MCF 10A (cell line): Measurements from ENCODE around the gene JUND. TPM values are rescaled to one million over a fixed set of nuclear protein-coding genes. Genes with fewer than 3 reads are reported as not detected.
A peak's percentile ranks its signal among the peaks of the same experiment; 100 is the strongest.

ENCODE experiments used
- Bru-seq: library from RNA; stranded (reverse); fragments of 400-500 nt; gene quantifications from one replicate; lab custom pipeline; 2021; lab: Mats Ljungman, UMichigan
- BruChase-seq, 2 experiments: library from RNA; stranded (reverse); fragments of 400-500 nt; gene quantifications; one replicate each; lab custom pipeline; 2021; lab: Mats Ljungman, UMichigan
- BruUV-seq: library from RNA; stranded (reverse); fragments of 400-500 nt; replicated peaks from 2 replicates; lab custom pipeline; 2021; lab: Mats Ljungman, UMichigan
- CTCF ChIA-PET: fragments of 300-600 bp; sonication (Branson Sonifier 250); formaldehyde crosslinking; extraction: SDS; loops from one replicate; lab custom pipeline; 2021; ENCODE audit warnings: antibody characterized with exemption, inconsistent platforms; lab: Yijun Ruan, JAX
- POLR2A ChIA-PET: fragments of 300-600, 350-650 bp; sonication (Branson Sonifier 250); formaldehyde crosslinking; extraction: SDS; loops from one replicate; lab custom pipeline; 2020; ENCODE audit warnings: antibody characterized with exemption, inconsistent platforms; lab: Yijun Ruan, JAX
- DNase-seq: peaks from one replicate; pipeline ENCODE4 v3.0.0-alpha.2; 2018; ENCODE audit not compliant: unreplicated experiment
- H3K27ac Mint-ChIP-seq: one replicate; pipeline ENCODE4 v1.8.0; 2022; ENCODE audit warnings: mild to moderate bottlenecking, low read depth, mixed read lengths; ENCODE audit not compliant: unreplicated experiment
- H3K27me3 Mint-ChIP-seq: one replicate; pipeline ENCODE4 v1.8.0; 2022; ENCODE audit warnings: mixed read lengths; ENCODE audit not compliant: insufficient read depth, unreplicated experiment
- H3K36me3 Mint-ChIP-seq: one replicate; pipeline ENCODE4 v1.8.0; 2022; ENCODE audit warnings: mild to moderate bottlenecking, moderate library complexity, mixed read lengths; ENCODE audit not compliant: insufficient read depth, unreplicated experiment
- H3K4me1 Mint-ChIP-seq: one replicate; pipeline ENCODE4 v1.8.0; 2022; ENCODE audit warnings: mixed read lengths; ENCODE audit not compliant: insufficient read depth, unreplicated experiment
- H3K4me3 Mint-ChIP-seq: one replicate; pipeline ENCODE4 v1.8.0; 2022; ENCODE audit warnings: mild to moderate bottlenecking, moderate library complexity, mixed read lengths; ENCODE audit not compliant: unreplicated experiment
- H3K9me3 Mint-ChIP-seq: one replicate; pipeline ENCODE4 v1.8.0; 2022; ENCODE audit warnings: mixed read lengths; ENCODE audit not compliant: unreplicated experiment
- intact Hi-C: fragments of 100-400 bp; cut with micrococcal nuclease; formaldehyde crosslinking; loops from 2 replicates; pipeline ENCODE4 v1.14.1; 2022
- long read RNA-seq: library from polyadenylated mRNA; stranded (forward); transcript quantifications from one replicate; pipeline ENCODE4 v2.0.0, GENCODE V29; 2022
- total RNA-seq: library from RNA; stranded (reverse); gene quantifications from 2 replicates; pipeline ENCODE4 v1.2.3, GENCODE V29; 2022
- TF ChIP-seq, protein P1 (sequence below): fragments of 200-600 bp; IDR thresholded peaks from one replicate; pipeline ENCODE4 v1.8.0; 2022; ENCODE audit warnings: antibody characterized with exemption, mild to moderate bottlenecking; ENCODE audit not compliant: unreplicated experiment

Gene JUND
- 120 and 123 TPM in 2 replicates for total RNA-seq
- Bru-seq, nascent RNA = percentile 96 among the genes with signal in this experiment
- percentile 98 among the genes with signal in this experiment for BruChase-seq, experiment 1, labeled RNA remaining after a 6-hour chase
- percentile 98 among the genes with signal in this experiment for BruChase-seq, experiment 2, labeled RNA remaining after a 2-hour chase
- long read RNA-seq, transcript JUND-201 (1 exons, 1,863 nt) = major isoform, 441 of 441 reads
- long read RNA-seq, partial matches to known transcripts = 0 of 441 reads
- long read RNA-seq, other reads (novel, unspliced or antisense) = 0 of 441 reads

DNA sequence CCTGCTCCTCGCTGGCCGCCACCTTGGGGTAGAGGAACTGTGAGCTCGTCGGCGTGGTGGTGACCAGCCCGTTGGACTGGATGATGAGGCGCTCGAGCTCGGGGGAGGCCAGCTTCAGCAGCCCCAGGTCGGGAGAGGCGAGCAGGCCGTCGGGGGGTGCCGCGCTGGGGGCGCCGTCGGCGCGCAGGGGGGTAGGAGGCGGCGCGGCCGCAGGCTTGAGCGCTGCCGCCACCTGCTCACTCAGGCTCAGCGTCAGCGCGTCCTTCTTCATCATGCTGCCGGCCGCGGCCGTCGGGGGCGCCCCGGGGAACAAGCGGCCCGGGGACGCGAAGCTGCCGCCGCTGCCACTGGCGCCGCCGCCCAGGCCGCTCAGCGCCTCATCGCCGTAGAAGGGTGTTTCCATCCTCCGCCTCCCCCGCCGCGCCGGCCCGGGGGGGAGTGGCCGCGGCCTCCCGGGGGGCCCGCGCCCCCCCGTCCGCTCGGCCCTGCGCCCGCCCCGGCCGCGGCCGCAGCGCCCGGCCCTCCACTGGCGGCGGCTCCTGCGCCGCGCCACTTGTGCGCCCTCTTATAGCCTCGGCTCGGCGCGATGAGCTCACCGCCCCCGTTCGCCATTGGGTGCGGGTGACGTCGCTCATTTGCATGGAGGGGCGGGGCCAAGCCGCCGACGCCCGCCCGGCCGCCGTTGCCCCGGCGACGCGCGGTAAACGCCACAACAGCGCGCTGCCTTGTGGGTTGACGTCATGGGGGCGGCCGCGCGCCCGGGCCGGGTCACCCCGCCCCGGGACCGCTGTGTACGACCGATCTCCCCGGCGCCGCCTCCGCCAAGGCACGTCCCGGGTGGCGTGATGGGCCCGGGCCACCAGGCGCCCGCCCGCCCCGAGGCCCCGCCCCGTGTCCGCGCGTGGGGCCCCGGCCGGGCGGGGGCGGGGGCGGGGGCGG is at the start of gene JUND:
Gene JUND, minus strand, starts transcription at position 541 of the 939 bp plus-strand sequence. Its CDS starts 138 bp downstream, at position 403.
- no peaks in the 10 kb centered on the region for H3K27me3 Mint-ChIP-seq
- no TSS peak for BruUV-seq
- peak within 1 kb of the TSS; percentile 98 for H3K27ac Mint-ChIP-seq
- TF ChIP-seq, protein P1, sequence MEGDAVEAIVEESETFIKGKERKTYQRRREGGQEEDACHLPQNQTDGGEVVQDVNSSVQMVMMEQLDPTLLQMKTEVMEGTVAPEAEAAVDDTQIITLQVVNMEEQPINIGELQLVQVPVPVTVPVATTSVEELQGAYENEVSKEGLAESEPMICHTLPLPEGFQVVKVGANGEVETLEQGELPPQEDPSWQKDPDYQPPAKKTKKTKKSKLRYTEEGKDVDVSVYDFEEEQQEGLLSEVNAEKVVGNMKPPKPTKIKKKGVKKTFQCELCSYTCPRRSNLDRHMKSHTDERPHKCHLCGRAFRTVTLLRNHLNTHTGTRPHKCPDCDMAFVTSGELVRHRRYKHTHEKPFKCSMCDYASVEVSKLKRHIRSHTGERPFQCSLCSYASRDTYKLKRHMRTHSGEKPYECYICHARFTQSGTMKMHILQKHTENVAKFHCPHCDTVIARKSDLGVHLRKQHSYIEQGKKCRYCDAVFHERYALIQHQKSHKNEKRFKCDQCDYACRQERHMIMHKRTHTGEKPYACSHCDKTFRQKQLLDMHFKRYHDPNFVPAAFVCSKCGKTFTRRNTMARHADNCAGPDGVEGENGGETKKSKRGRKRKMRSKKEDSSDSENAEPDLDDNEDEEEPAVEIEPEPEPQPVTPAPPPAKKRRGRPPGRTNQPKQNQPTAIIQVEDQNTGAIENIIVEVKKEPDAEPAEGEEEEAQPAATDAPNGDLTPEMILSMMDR = no peak
- ChIA-PET POLR2A (interaction anchor here (0.6 to 9.0 kb wide), 41 partner anchors 11 to 638 kb away, joined by 3 to 178 read pairs (median 4); partner anchors contain the start of genes COPE, DDX49, GDF15 and KXD1), CTCF (interaction anchor here (0.7 to 8.0 kb wide), 6 partner anchors 40 to 848 kb away, joined by 3 to 257 read pairs (median 4); partner anchors contain the start of gene LSM4)
- H3K4me1 Mint-ChIP-seq = peaks cover 13% of the 10 kb centered on the region
- peaks cover 61% of the 10 kb centered on the region for H3K36me3 Mint-ChIP-seq
- H3K4me3 Mint-ChIP-seq = peak within 1 kb of the TSS; percentile 87
- intact Hi-C loops = loop anchor here (1.0 kb wide), 1 partner anchor 20 kb away; no protein-coding TSS in a partner anchor
- DNase-seq = peak; percentile 97
- no peaks in the 10 kb centered on the region for H3K9me3 Mint-ChIP-seq

DNA sequence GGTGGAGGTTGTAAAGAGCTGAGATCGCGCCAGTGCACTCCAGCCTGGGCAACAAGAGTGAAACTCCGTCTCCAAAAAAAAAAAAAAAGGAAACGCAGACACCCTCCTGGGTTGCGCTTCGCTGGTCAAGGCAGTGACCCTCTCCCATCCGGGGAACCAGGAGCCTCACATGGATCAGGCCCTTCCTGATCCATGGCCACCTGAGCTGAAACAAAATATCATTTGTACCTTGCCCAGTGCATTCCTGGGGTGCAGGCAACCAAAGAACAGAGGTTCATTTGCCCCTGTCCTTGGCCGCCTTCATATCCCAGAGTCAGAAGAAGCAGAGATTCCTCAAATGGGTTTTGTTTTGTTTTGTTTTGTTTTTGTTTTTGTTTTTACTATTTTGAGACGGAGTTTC is 49.4 kb upstream of the JUND start:
- BruUV-seq = no TSS peak
- Mint-ChIP-seq H3K9me3 (no peaks in the 10 kb centered on the region), H3K4me3 (no peak overlapping the region), H3K36me3 (peaks cover 5% of the 10 kb centered on the region), H3K27me3 (no peaks in the 10 kb centered on the region), H3K27ac (no peak overlapping the region), H3K4me1 (peaks cover 6% of the 10 kb centered on the region)
- ChIA-PET POLR2A (interaction anchor here (0.6 to 7.6 kb wide), 2 partner anchors 39 to 53 kb away, joined by 5 to 178 read pairs; partner anchors contain the start of genes IQCN and JUND), CTCF (interaction anchor here (0.6 to 7.7 kb wide), 4 partner anchors 52 to 78 kb away, joined by 3 to 257 read pairs (median 8); partner anchors contain the start of gene JUND)
- no peak for DNase-seq
- TF ChIP-seq, protein P1 = no peak
- intact Hi-C loops = no loop called here

DNA sequence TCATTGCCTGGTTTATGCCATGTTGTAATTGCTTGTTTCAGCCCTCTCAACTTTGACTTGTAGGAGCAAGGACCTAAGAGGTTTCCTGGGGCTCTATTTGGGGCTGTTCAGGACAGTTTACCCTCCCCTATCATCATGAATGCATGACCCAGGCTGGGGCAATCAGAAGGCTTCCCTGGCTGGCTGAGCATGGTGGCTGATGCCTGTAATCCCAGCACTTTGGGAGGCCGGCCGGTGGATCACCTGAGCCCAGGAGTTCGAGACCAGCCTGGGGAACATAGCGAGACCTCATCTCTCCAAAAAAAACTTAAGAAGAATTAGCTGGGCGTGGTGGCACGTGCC is 47.6 kb upstream of the JUND start:
- ChIA-PET POLR2A (interaction anchor here (0.6 to 7.6 kb wide), 14 partner anchors 10 to 191 kb away, joined by 3 to 178 read pairs (median 4); partner anchors contain the start of genes IQCN, JUND, MPV17L2 and PGPEP1), CTCF (interaction anchor here (0.5 to 7.7 kb wide), 50 partner anchors 7 to 1507 kb away, joined by 3 to 257 read pairs (median 4); partner anchors contain the start of genes JUND, LRRC25 and SSBP4)
- Mint-ChIP-seq H3K4me3 (peak overlapping the region; percentile 67), H3K27ac (no peak overlapping the region), H3K4me1 (peaks cover 8% of the 10 kb centered on the region), H3K36me3 (peaks cover 5% of the 10 kb centered on the region), H3K9me3 (no peaks in the 10 kb centered on the region), H3K27me3 (no peaks in the 10 kb centered on the region)
- no peak for DNase-seq
- TF ChIP-seq, protein P1 = no peak
- no TSS peak for BruUV-seq
- intact Hi-C loops = loop anchor here (10.0 kb wide), 1 partner anchor 214 kb away; no protein-coding TSS in a partner anchor
